ENCODE measurements around the gene SERTAD2. TPM values are rescaled to one million over a fixed set of nuclear protein-coding genes. Genes with fewer than 3 reads are reported as not detected.

SERTAD2 gene
- total RNA-seq, 4 donors from 2014 or later = 13.7 to 17.3 (median 16.6) TPM

GRCh38 chr2:64581777-64582539 is 71.8 kb downstream of the SERTAD2 start:
- DNase-seq = no peak
- Histone ChIP-seq H3K36me3 (peaks cover 6 to 7% of the 10 kb centered on the region in 2 donors), H3K9me3 (no peaks in the 10 kb centered on the region), H3K4me3 (replicated peaks in 1 of 3) (no peak overlapping the region), H3K27me3 (no peaks in the 10 kb centered on the region), H3K4me1 (no peaks in the 10 kb centered on the region), H3K27ac (no peak overlapping the region)
- intact Hi-C loops (cut with DNase I) = no loop called here
- WGBS, 2 donors = 53 to 100% methylated on average over 1 of the region's 1 CpG
- TF ChIP-seq, protein P1, sequence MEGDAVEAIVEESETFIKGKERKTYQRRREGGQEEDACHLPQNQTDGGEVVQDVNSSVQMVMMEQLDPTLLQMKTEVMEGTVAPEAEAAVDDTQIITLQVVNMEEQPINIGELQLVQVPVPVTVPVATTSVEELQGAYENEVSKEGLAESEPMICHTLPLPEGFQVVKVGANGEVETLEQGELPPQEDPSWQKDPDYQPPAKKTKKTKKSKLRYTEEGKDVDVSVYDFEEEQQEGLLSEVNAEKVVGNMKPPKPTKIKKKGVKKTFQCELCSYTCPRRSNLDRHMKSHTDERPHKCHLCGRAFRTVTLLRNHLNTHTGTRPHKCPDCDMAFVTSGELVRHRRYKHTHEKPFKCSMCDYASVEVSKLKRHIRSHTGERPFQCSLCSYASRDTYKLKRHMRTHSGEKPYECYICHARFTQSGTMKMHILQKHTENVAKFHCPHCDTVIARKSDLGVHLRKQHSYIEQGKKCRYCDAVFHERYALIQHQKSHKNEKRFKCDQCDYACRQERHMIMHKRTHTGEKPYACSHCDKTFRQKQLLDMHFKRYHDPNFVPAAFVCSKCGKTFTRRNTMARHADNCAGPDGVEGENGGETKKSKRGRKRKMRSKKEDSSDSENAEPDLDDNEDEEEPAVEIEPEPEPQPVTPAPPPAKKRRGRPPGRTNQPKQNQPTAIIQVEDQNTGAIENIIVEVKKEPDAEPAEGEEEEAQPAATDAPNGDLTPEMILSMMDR (IDR thresholded peaks at IDR 0.05) = no peak

Other genes starting within 250 kb of the SERTAD2 start
- 10 to 100 TPM in 2 of 4 donors, 1 to 10 TPM in 2; 8.1 to 13.0 (median 10.4) TPM for gene LGALSL, start 199.8 kb downstream of the SERTAD2 start, total RNA-seq
- 10 to 100 TPM; 51.7 to 56.7 (median 53.2) TPM for gene AFTPH, start 129.6 kb downstream of the SERTAD2 start, total RNA-seq

Data from thyroid gland (tissue), 4 donors.